Measurements from ENCODE around the gene PDIA4. TPM values are rescaled to one million over a fixed set of nuclear protein-coding genes. Genes with fewer than 3 reads are reported as not detected.

Gene PDIA4
- total and polyA plus RNA-seq, 2 of the 8 experiments (the other 6 are each of a cell fraction or from before 2014, with no cell fraction given): 119 to 303 TPM

- H3K4me2 ChIP-seq (ENCODE audit: insufficient read depth in 1 of 2, low read depth in 2 of 2, low read length in 2 of 2): no peak overlapping the region
- H4K8ac ChIP-seq (ENCODE audit: extremely low read depth, insufficient read depth, low read length): no peak overlapping the region
- H3K14ac ChIP-seq (ENCODE audit: insufficient read length): no peak overlapping the region
- no peak overlapping the region for H3K9ac ChIP-seq (replicated peaks in 1 of 4; ENCODE audit: extremely low read depth in 1 of 4, low read depth in 3 of 4, low read length in 3 of 4)
- H3K4ac ChIP-seq (replicated peaks; ENCODE audit: insufficient read length, low read depth, low read length): no peak overlapping the region
- ChIA-PET CTCF (ENCODE audit: partially characterized antibody) (interaction anchor here (0.8 to 1.2 kb wide), 3 partner anchors 9 to 69 kb away, joined by 3 read pairs; no protein-coding TSS in a partner anchor), POLR2A (ENCODE audit: partially characterized antibody) (interaction anchor here (0.8 to 1.1 kb wide), 2 partner anchors 9 to 15 kb away, joined by 3 read pairs; no protein-coding TSS in a partner anchor)
- no peak for FAIRE-seq
- H4K5ac ChIP-seq (ENCODE audit: insufficient read length, low read depth, low read length): no peak overlapping the region
- H4K91ac ChIP-seq (replicated peaks; ENCODE audit: insufficient read length, low read length): no peak overlapping the region
- no peak overlapping the region for H2BK5ac ChIP-seq (ENCODE audit: low read depth, low read length)
- H3K36me3 ChIP-seq (ENCODE audit: control insufficient read depth in 2 of 4, insufficient read depth in 4 of 4, low read length in 3 of 4): peaks cover 24 to 44% (median 39%) of the 10 kb centered on the region in 4 experiments
- H2BK120ac ChIP-seq (replicated peaks; ENCODE audit: low read depth, low read length): no peak overlapping the region
- no peak overlapping the region for H2BK20ac ChIP-seq (ENCODE audit: low read length)
- H2AFZ ChIP-seq (ENCODE audit: low read length): no peak overlapping the region
- H2AK5ac ChIP-seq (ENCODE audit: low read depth, low read length): no peak overlapping the region
- DNase-seq (ENCODE audit: low read depth in 1 of 2, low spot score in 2 of 2): no peak
- H4K20me1 ChIP-seq (replicated peaks in 1 of 2; ENCODE audit: control insufficient read depth in 1 of 2, insufficient read depth in 2 of 2, low read length in 2 of 2): peaks cover 9 to 15% of the 10 kb centered on the region in 2 experiments
- no peaks in the 10 kb centered on the region for H3K79me2 ChIP-seq (ENCODE audit: control insufficient read depth in 1 of 2, insufficient read depth in 2 of 2, low read length in 2 of 2)
- peaks cover 7% of the 10 kb centered on the region for H3K79me1 ChIP-seq (ENCODE audit: low read depth, low read length)
- H3K23me2 ChIP-seq (ENCODE audit: low read depth, low read length): no peaks in the 10 kb centered on the region
- no peak overlapping the region for H2BK15ac ChIP-seq (ENCODE audit: low read length)
- no peaks in the 10 kb centered on the region; a peak in 2 of 7 replicates for H3K4me1 ChIP-seq (replicated peaks in 1 of 4; ENCODE audit: control insufficient read depth in 3 of 4, insufficient read depth in 4 of 4, low read length in 3 of 4)
- H3K18ac ChIP-seq (ENCODE audit: extremely low read depth, low read length): no peak overlapping the region
- H2BK12ac ChIP-seq (ENCODE audit: low read depth, low read length): no peak overlapping the region
- H3K4me3 ChIP-seq (ENCODE audit: extremely low read depth in 1 of 4, insufficient read depth in 2 of 4, low read depth in 3 of 4, low read length in 4 of 4): no peak overlapping the region
- no peaks in the 10 kb centered on the region for H3K27me3 ChIP-seq (replicated peaks in 1 of 4; ENCODE audit: control insufficient read depth in 3 of 4, extremely low read depth in 1 of 4, insufficient read depth in 3 of 4, low read length in 3 of 4)
- H3K56ac ChIP-seq (replicated peaks; ENCODE audit: insufficient read length, low read depth, low read length): no peak overlapping the region
- no peak overlapping the region for H3K23ac ChIP-seq (ENCODE audit: insufficient read length)
- H3K9me3 ChIP-seq (ENCODE audit: insufficient read depth in 2 of 2, low read depth in 1 of 2, low read length in 1 of 2): no peaks in the 10 kb centered on the region
- 89% methylated on average over 13 of the region's 13 CpGs; no CpG with 5 or more reads in 1 of the 2 experiments for WGBS, 2 experiments (ENCODE audit: extremely low coverage in 1 of 2, insufficient coverage in 1 of 2, insufficient read length in 1 of 2, insufficient replicate concordance in 2 of 2, low coverage in 1 of 2, low lambda C conversion rate in 2 of 2, missing lambda C conversion rate in 1 of 2)
- H3K27ac ChIP-seq (ENCODE audit: low read depth, low read length): no peak overlapping the region
- TF ChIP-seq RFX5 (IDR thresholded peaks at IDR 0.05; ENCODE audit: borderline replicate concordance, low read depth, low read length): no peak
Observed at GRCh38 chr7:149002604-149003003, 25.7 kb downstream of the PDIA4 start.
